Measurements from ENCODE around the gene TOB2.
A peak's percentile ranks its signal among the peaks of the same experiment; 100 is the strongest.

The TOB2 gene, protein sequence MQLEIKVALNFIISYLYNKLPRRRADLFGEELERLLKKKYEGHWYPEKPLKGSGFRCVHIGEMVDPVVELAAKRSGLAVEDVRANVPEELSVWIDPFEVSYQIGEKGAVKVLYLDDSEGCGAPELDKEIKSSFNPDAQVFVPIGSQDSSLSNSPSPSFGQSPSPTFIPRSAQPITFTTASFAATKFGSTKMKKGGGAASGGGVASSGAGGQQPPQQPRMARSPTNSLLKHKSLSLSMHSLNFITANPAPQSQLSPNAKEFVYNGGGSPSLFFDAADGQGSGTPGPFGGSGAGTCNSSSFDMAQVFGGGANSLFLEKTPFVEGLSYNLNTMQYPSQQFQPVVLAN

DNA sequence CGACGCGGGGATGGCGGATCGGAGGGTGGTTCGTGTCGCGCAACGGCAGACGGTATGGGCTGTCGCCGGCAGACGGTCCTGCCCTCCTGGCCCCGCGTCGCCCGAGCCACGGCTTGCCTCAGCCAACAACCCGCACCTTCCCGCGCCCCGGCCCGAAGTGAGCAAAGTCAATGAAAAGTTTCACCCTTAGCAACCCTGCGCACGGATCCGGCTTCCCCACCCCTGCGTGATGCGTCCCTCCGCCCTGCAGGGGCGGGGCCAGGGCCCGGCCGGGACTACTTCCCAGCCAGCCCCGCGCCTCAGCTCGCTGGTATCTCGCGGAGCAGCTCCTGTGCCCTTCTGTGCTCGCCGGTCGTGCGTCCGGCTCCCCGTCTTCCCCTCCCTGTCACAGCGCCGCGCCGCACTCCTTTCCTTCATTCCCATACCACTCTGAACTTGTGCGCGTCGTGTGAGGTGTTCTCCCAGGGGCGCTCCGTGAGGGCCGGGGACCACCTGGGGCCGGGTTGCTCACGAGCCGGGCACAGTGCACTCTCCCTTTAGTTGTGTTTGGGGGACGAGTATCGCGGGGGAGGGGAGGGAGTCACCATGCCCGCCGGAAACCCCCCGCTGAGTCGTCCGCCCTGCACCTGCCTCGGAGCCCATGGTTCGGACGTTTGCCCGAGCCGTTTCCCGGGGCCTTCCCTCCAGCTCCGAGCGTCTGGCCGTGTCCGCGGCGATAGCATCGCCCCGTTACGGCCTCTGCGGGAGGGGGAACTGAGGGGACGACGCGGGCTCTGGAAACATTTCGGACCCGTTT lies at the start of gene TOB2:
TSS of gene TOB2 (minus strand) at position 163 of the 796 bp plus-strand sequence. CDS start 9,456 bp downstream, outside the sequence.
- Histone ChIP-seq H3K4me1 (ENCODE audit: control insufficient read depth in 5 of 5, insufficient read depth in 5 of 5, low read length in 5 of 5) (peaks cover 10 to 62% (median 52%) of the 10 kb centered on the region in 5 donors), H3K9me3 (ENCODE audit: control insufficient read depth in 5 of 5, low read length in 5 of 5) (no peaks in the 10 kb centered on the region), H3K27me3 (ENCODE audit: control insufficient read depth in 5 of 5, insufficient read depth in 4 of 5, low read length in 5 of 5) (no peaks in the 10 kb centered on the region), H3K4me3 (ENCODE audit: low read depth in 1 of 5, low read length in 5 of 5) (peak within 1 kb of the TSS; percentile 97 to 99 (median 98)), H3K27ac (ENCODE audit: low read depth, low read length) (peak within 1 kb of the TSS; percentile 99), H3K36me3 (ENCODE audit: control insufficient read depth in 5 of 5, insufficient read depth in 5 of 5, low read length in 5 of 5) (peaks cover 0 to 11% (median 0%) of the 10 kb centered on the region in 5 donors), H3K9ac (ENCODE audit: low read length in 5 of 5) (peak within 1 kb of the TSS; percentile 86 to 99 (median 97))

GRCh38 chr22:41491374-41492100 lies 44.9 kb upstream of the TOB2 start:
- H3K4me1 ChIP-seq (ENCODE audit: control insufficient read depth in 5 of 5, insufficient read depth in 5 of 5, low read length in 5 of 5) = peaks cover 0 to 45% (median 37%) of the 10 kb centered on the region in 5 donors
- H3K36me3 ChIP-seq (ENCODE audit: control insufficient read depth in 5 of 5, insufficient read depth in 5 of 5, low read length in 5 of 5) = peaks cover 0 to 10% (median 3%) of the 10 kb centered on the region in 5 donors
- H3K27me3 ChIP-seq (ENCODE audit: control insufficient read depth in 5 of 5, insufficient read depth in 4 of 5, low read length in 5 of 5) = no peaks in the 10 kb centered on the region
- peak overlapping the region; percentile 2 for H3K27ac ChIP-seq (ENCODE audit: low read depth, low read length)
- peak overlapping the region in 2 of 5 donors; percentile 11 to 35 for H3K9ac ChIP-seq (ENCODE audit: low read length in 5 of 5)
- H3K4me3 ChIP-seq (ENCODE audit: low read depth in 1 of 5, low read length in 5 of 5) = no peak overlapping the region
- H3K9me3 ChIP-seq (ENCODE audit: control insufficient read depth in 5 of 5, low read length in 5 of 5) = no peaks in the 10 kb centered on the region

DNA sequence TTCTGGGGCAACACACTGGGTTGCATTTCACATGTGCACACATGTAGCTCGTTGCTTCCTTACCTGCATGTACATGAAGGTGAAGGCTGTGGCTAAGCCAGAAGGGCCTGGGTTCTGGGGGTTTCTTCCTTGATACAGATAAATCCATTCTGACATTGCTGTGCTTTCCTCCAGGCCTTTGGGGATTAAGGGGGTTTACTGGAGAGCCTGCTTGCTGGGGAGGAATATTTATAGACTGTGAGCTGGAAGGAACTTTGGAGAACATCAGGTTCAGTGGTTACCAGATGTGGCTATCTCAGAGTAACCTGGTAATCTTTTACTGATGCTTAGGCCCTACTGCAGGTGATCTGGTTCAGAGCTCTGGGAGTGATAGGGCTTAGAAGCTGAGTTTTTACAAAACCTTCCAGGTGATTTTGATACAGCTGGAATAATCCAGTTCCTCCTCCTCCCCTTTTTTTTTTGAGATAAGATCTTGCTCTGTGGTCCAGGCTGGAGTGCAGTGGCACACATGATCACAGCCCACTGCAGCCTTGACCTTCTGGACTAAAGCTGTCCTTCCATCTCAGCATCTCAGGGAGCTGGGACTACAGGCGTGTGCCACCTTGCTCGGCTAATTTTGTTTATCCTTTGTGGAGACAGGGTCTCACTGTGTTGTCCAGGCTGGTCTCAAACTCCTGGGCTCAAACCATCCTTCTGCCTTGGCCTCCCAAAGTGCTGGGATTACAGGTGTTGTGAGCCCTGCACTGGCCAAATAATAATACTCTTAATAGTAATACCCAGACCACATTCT lies 42.2 kb upstream of the TOB2 start:
- no peaks in the 10 kb centered on the region for H3K36me3 ChIP-seq (ENCODE audit: control insufficient read depth in 5 of 5, insufficient read depth in 5 of 5, low read length in 5 of 5)
- no peaks in the 10 kb centered on the region for H3K27me3 ChIP-seq (ENCODE audit: control insufficient read depth in 5 of 5, insufficient read depth in 4 of 5, low read length in 5 of 5)
- H3K4me3 ChIP-seq (ENCODE audit: low read depth in 1 of 5, low read length in 5 of 5) = no peak overlapping the region
- peak overlapping the region; percentile 10 for H3K27ac ChIP-seq (ENCODE audit: low read depth, low read length)
- H3K4me1 ChIP-seq (ENCODE audit: control insufficient read depth in 5 of 5, insufficient read depth in 5 of 5, low read length in 5 of 5) = peaks cover 0 to 50% (median 35%) of the 10 kb centered on the region in 5 donors
- no peaks in the 10 kb centered on the region for H3K9me3 ChIP-seq (ENCODE audit: control insufficient read depth in 5 of 5, low read length in 5 of 5)
- no peak overlapping the region for H3K9ac ChIP-seq (ENCODE audit: low read length in 5 of 5)

DNA sequence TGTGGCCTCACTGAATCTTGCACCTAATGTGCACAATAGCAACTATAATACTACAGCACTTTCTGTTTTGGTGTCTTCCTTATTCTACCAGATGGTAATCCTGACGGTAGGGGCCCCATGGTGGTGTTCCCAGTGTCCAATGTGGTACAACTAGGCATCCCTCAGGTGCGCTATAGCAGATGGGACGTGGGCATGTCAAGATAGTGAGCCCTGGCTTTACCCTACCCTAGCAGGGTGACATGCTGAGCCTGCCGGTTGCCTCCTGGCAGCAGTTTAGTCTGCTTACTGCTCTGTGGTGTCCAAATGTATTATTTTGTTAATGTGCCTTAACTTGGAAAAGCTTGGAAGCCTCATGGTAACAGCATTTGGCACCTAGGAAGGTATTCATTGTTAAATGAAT lies 41.5 kb upstream of the TOB2 start:
- no peak overlapping the region for H3K4me3 ChIP-seq (ENCODE audit: low read depth in 1 of 5, low read length in 5 of 5)
- H3K9me3 ChIP-seq (ENCODE audit: control insufficient read depth in 5 of 5, low read length in 5 of 5) = no peaks in the 10 kb centered on the region
- H3K36me3 ChIP-seq (ENCODE audit: control insufficient read depth in 5 of 5, insufficient read depth in 5 of 5, low read length in 5 of 5) = no peaks in the 10 kb centered on the region
- peaks cover 0 to 50% (median 38%) of the 10 kb centered on the region in 5 donors for H3K4me1 ChIP-seq (ENCODE audit: control insufficient read depth in 5 of 5, insufficient read depth in 5 of 5, low read length in 5 of 5)
- no peak overlapping the region for H3K9ac ChIP-seq (ENCODE audit: low read length in 5 of 5)
- no peaks in the 10 kb centered on the region for H3K27me3 ChIP-seq (ENCODE audit: control insufficient read depth in 5 of 5, insufficient read depth in 4 of 5, low read length in 5 of 5)
- peak overlapping the region; percentile 10 for H3K27ac ChIP-seq (ENCODE audit: low read depth, low read length)

GRCh38 chr22:41487037-41487935 lies 40.7 kb upstream of the TOB2 start:
- Histone ChIP-seq H3K9me3 (ENCODE audit: control insufficient read depth in 5 of 5, low read length in 5 of 5) (no peaks in the 10 kb centered on the region), H3K27ac (ENCODE audit: low read depth, low read length) (peak overlapping the region; percentile 27), H3K4me1 (ENCODE audit: control insufficient read depth in 5 of 5, insufficient read depth in 5 of 5, low read length in 5 of 5) (peaks cover 5 to 58% (median 43%) of the 10 kb centered on the region in 5 donors), H3K27me3 (ENCODE audit: control insufficient read depth in 5 of 5, insufficient read depth in 4 of 5, low read length in 5 of 5) (no peaks in the 10 kb centered on the region), H3K36me3 (ENCODE audit: control insufficient read depth in 5 of 5, insufficient read depth in 5 of 5, low read length in 5 of 5) (no peaks in the 10 kb centered on the region), H3K4me3 (ENCODE audit: low read depth in 1 of 5, low read length in 5 of 5) (no peak overlapping the region), H3K9ac (ENCODE audit: low read length in 5 of 5) (no peak overlapping the region)

DNA sequence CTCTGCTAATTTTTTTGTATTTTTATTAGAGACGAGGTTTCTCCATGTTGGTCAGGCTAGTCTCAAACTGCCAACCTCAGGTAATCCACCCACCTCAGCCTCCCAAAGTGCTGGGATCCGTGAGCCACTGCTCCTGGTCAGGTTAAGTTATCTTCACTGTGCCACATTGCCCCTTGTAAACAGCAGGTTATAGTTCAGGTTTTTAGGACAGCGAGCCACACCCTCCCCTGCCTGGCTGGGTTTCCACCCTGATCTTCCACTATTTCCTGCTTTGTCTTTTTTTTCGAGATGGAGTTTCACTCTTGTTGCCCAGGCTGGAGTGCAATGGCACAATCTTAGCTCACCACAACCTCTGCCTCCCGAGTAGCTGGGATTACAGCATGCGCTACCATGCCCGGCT lies 38.4 kb upstream of the TOB2 start:
- Histone ChIP-seq H3K9me3 (ENCODE audit: control insufficient read depth in 5 of 5, low read length in 5 of 5) (no peaks in the 10 kb centered on the region), H3K9ac (ENCODE audit: low read length in 5 of 5) (no peak overlapping the region), H3K27me3 (ENCODE audit: control insufficient read depth in 5 of 5, insufficient read depth in 4 of 5, low read length in 5 of 5) (no peaks in the 10 kb centered on the region), H3K4me1 (ENCODE audit: control insufficient read depth in 5 of 5, insufficient read depth in 5 of 5, low read length in 5 of 5) (peaks cover 10 to 70% (median 55%) of the 10 kb centered on the region in 5 donors), H3K36me3 (ENCODE audit: control insufficient read depth in 5 of 5, insufficient read depth in 5 of 5, low read length in 5 of 5) (no peaks in the 10 kb centered on the region), H3K27ac (ENCODE audit: low read depth, low read length) (no peak overlapping the region), H3K4me3 (ENCODE audit: low read depth in 1 of 5, low read length in 5 of 5) (no peak overlapping the region)

DNA sequence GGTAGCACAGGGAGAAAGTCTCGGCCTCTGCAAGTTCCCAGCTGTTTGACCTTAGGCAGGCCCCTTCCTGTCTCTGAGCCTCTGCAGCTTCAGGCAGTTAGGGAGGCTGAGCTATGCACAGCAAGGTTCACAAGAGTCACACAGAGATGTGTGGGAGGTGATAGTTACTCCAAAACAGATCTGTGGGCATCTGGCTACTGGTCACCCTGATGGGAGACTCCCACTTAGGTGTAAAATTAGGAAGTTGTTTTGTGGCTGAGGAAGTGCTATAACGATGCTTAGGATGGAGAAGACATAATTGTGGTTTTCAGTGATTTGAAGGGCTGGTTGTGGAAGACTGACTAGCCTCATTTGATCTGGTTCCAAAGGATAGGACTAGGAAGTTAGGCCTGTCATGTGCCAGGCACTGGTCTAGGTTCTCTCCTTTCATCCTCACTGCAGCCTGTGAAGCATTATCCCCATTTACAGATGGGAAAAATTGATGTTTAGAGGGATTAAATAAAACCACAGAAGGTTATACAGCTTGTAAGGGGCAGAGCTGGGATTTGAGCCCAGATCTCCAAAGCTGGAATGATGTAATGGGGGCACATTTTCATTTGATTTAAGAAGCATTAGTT lies 35.8 kb upstream of the TOB2 start:
- peak overlapping the region in 2 of 5 donors; percentile 28 for H3K9ac ChIP-seq (ENCODE audit: low read length in 5 of 5)
- peaks cover 12 to 72% (median 64%) of the 10 kb centered on the region in 5 donors for H3K4me1 ChIP-seq (ENCODE audit: control insufficient read depth in 5 of 5, insufficient read depth in 5 of 5, low read length in 5 of 5)
- H3K27ac ChIP-seq (ENCODE audit: low read depth, low read length) = peak overlapping the region; percentile 80
- H3K36me3 ChIP-seq (ENCODE audit: control insufficient read depth in 5 of 5, insufficient read depth in 5 of 5, low read length in 5 of 5) = peaks cover 0 to 2% (median 0%) of the 10 kb centered on the region in 5 donors
- H3K27me3 ChIP-seq (ENCODE audit: control insufficient read depth in 5 of 5, insufficient read depth in 4 of 5, low read length in 5 of 5) = no peaks in the 10 kb centered on the region
- H3K9me3 ChIP-seq (ENCODE audit: control insufficient read depth in 5 of 5, low read length in 5 of 5) = no peaks in the 10 kb centered on the region
- no peak overlapping the region for H3K4me3 ChIP-seq (ENCODE audit: low read depth in 1 of 5, low read length in 5 of 5)

GRCh38 chr22:41481925-41482318 lies 35.3 kb upstream of the TOB2 start:
- H3K9ac ChIP-seq (ENCODE audit: low read length in 5 of 5) = peak overlapping the region in 2 of 5 donors; percentile 13 to 28
- peak overlapping the region; percentile 80 for H3K27ac ChIP-seq (ENCODE audit: low read depth, low read length)
- H3K4me3 ChIP-seq (ENCODE audit: low read depth in 1 of 5, low read length in 5 of 5) = no peak overlapping the region
- H3K4me1 ChIP-seq (ENCODE audit: control insufficient read depth in 5 of 5, insufficient read depth in 5 of 5, low read length in 5 of 5) = peaks cover 12 to 67% (median 59%) of the 10 kb centered on the region in 5 donors
- H3K9me3 ChIP-seq (ENCODE audit: control insufficient read depth in 5 of 5, low read length in 5 of 5) = no peaks in the 10 kb centered on the region
- no peaks in the 10 kb centered on the region for H3K27me3 ChIP-seq (ENCODE audit: control insufficient read depth in 5 of 5, insufficient read depth in 4 of 5, low read length in 5 of 5)
- H3K36me3 ChIP-seq (ENCODE audit: control insufficient read depth in 5 of 5, insufficient read depth in 5 of 5, low read length in 5 of 5) = peaks cover 0 to 2% (median 0%) of the 10 kb centered on the region in 5 donors
